DND-41 (cell line): ENCODE results near the gene RALGPS1.

Experiments used
- EZH2 ChIP-seq: IDR thresholded peaks from 3 replicates; pipeline ENCODE4 v1.6.1; 2012; ENCODE audit warnings: borderline replicate concordance, low read depth, mild to moderate bottlenecking, moderate library complexity, low read length, inconsistent platforms; ENCODE audit not compliant: severe bottlenecking
- TF ChIP-seq, protein P1 (sequence below): IDR thresholded peaks from 2 replicates; pipeline ENCODE4 v1.5.1; 2012; ENCODE audit warnings: borderline replicate concordance, low read length, moderate library complexity, mild to moderate bottlenecking; ENCODE audit not compliant: poor library complexity, severe bottlenecking; ENCODE audit errors: extremely low read depth

GRCh38 chr9:127222388-127223095 is 308.0 kb downstream of the RALGPS1 start:
- TF ChIP-seq, protein P1, sequence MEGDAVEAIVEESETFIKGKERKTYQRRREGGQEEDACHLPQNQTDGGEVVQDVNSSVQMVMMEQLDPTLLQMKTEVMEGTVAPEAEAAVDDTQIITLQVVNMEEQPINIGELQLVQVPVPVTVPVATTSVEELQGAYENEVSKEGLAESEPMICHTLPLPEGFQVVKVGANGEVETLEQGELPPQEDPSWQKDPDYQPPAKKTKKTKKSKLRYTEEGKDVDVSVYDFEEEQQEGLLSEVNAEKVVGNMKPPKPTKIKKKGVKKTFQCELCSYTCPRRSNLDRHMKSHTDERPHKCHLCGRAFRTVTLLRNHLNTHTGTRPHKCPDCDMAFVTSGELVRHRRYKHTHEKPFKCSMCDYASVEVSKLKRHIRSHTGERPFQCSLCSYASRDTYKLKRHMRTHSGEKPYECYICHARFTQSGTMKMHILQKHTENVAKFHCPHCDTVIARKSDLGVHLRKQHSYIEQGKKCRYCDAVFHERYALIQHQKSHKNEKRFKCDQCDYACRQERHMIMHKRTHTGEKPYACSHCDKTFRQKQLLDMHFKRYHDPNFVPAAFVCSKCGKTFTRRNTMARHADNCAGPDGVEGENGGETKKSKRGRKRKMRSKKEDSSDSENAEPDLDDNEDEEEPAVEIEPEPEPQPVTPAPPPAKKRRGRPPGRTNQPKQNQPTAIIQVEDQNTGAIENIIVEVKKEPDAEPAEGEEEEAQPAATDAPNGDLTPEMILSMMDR = no peak
- TF ChIP-seq EZH2 = no peak
